CD8-positive, alpha-beta memory T cell (primary cell): ENCODE results near the gene UBASH3B. TPM values are rescaled to one million over a fixed set of nuclear protein-coding genes. Genes with fewer than 3 reads are reported as not detected.
"Not testable (repeated sequence)": the region's sequence is repeated elsewhere in the genome, so short reads cannot be mapped to it uniquely, and the experiment has no call there.

Experiments used
- CTCF ChIA-PET: fragments of 350-600 bp; sonication (Branson Sonifier 250); formaldehyde crosslinking; loops from one replicate; lab custom pipeline; 2021; ENCODE audit warnings: antibody characterized with exemption; lab: Charles Lee
- POLR2A ChIA-PET: fragments of 350-600 bp; sonication (Branson Sonifier 250); formaldehyde crosslinking; loops from one replicate; lab custom pipeline; 2021; ENCODE audit warnings: antibody characterized with exemption; lab: Charles Lee
- DNase-seq, 5 donors: peaks; one replicate each; pipeline versions ENCODE4 v3.0.0 to v3.0.0-alpha.2; 2020 to 2022; ENCODE audit warnings: mixed read lengths in 1 of 5
- H3K27ac ChIP-seq: one replicate; pipeline ENCODE4 v1.7.0; 2013; ENCODE audit warnings: low read depth, mild to moderate bottlenecking, low read length, moderate library complexity
- H3K27me3 ChIP-seq: 2 replicates; pipeline ENCODE4 v1.7.0; 2013; ENCODE audit warnings: low read length, mild to moderate bottlenecking; ENCODE audit not compliant: insufficient read depth, poor library complexity, severe bottlenecking
- H3K36me3 ChIP-seq: 2 replicates; pipeline ENCODE4 v1.7.0; 2013; ENCODE audit warnings: mild to moderate bottlenecking, low read length, moderate library complexity; ENCODE audit not compliant: insufficient read depth
- H3K4me1 ChIP-seq: 2 replicates; pipeline ENCODE4 v1.7.0; 2013; ENCODE audit warnings: mild to moderate bottlenecking, low read length, moderate library complexity; ENCODE audit not compliant: insufficient read depth
- H3K4me3 ChIP-seq: 2 replicates; pipeline ENCODE4 v1.7.0; 2013; ENCODE audit warnings: mild to moderate bottlenecking, low read length
- H3K9me3 ChIP-seq: 2 replicates; pipeline ENCODE4 v1.7.0; 2013; ENCODE audit warnings: mild to moderate bottlenecking, low read length
- H3K27ac Mint-ChIP-seq, 8 donors: one replicate each; pipeline ENCODE4 v1.8.0; 2020 to 2021; ENCODE audit warnings: mixed read lengths in 8 of 8, mild to moderate bottlenecking in 6 of 8, inconsistent platforms in 3 of 8, moderate library complexity in 3 of 8
- H3K27me3 Mint-ChIP-seq, 2 donors: one replicate each; pipeline ENCODE4 v1.8.0; 2020 to 2021; ENCODE audit warnings: mixed read lengths in 2 of 2, mild to moderate bottlenecking in 1 of 2, moderate library complexity in 1 of 2
- H3K36me3 Mint-ChIP-seq, 3 donors: one replicate each; pipeline ENCODE4 v1.8.0; 2020 to 2021; ENCODE audit warnings: mixed read lengths in 3 of 3, inconsistent platforms in 1 of 3, mild to moderate bottlenecking in 1 of 3
- H3K4me1 Mint-ChIP-seq, 3 donors: one replicate each; pipeline ENCODE4 v1.8.0; 2020 to 2021; ENCODE audit warnings: mixed read lengths in 3 of 3, inconsistent platforms in 1 of 3, mild to moderate bottlenecking in 1 of 3
- H3K4me3 Mint-ChIP-seq, 7 donors: one replicate each; pipeline ENCODE4 v1.8.0; 2020 to 2021; ENCODE audit warnings: mixed read lengths in 7 of 7, mild to moderate bottlenecking in 6 of 7, moderate library complexity in 4 of 7, inconsistent platforms in 2 of 7
- H3K9me3 Mint-ChIP-seq, 5 donors: one replicate each; pipeline ENCODE4 v1.8.0; 2020 to 2022; ENCODE audit warnings: mixed read lengths in 5 of 5, mild to moderate bottlenecking in 3 of 5, moderate library complexity in 2 of 5, inconsistent platforms in 1 of 5
- polyA plus RNA-seq: library from polyadenylated mRNA; unstranded; fragments of 300-500 nt; fragmentation: Illumina TruSeq; gene quantifications from one replicate; pipeline ENCODE4 v1.2.3, GENCODE V29; 2021
- total RNA-seq, 2 experiments: library from RNA; stranded (reverse); gene quantifications; one replicate each; pipeline ENCODE4 v1.2.3, GENCODE V29; 2021

The UBASH3B gene
- total and polyA plus RNA-seq, 3 experiments from 2014 or later, result 12.0 to 36.4 (median 34.6) TPM

- no peak overlapping the region for H3K27ac ChIP-seq
- no peaks in the 10 kb centered on the region for H3K27me3 Mint-ChIP-seq
- no peak overlapping the region for H3K4me3 Mint-ChIP-seq
- H3K9me3 Mint-ChIP-seq, result peaks cover 0 to 9% (median 5%) of the 10 kb centered on the region in 5 donors
- CTCF ChIA-PET, result interaction anchor here (0.7 to 13.8 kb wide), 8 partner anchors 16 to 206 kb away, joined by 3 to 116 read pairs (median 3); partner anchors contain the start of gene CRTAM
- peak overlapping the region in 3 of 8 donors; percentile 23 to 90 (median 26) for H3K27ac Mint-ChIP-seq
- no peaks in the 10 kb centered on the region for H3K36me3 ChIP-seq
- peaks cover 5% of the 10 kb centered on the region for H3K4me1 ChIP-seq
- peaks cover 6% of the 10 kb centered on the region for H3K9me3 ChIP-seq
- H3K27me3 ChIP-seq, result no peaks in the 10 kb centered on the region
- no peak for DNase-seq
- peaks cover 26 to 29% (median 28%) of the 10 kb centered on the region in 3 donors for H3K4me1 Mint-ChIP-seq
- peaks cover 3 to 17% (median 6%) of the 10 kb centered on the region in 3 donors for H3K36me3 Mint-ChIP-seq
- POLR2A ChIA-PET, result no interaction called here
- no peak overlapping the region for H3K4me3 ChIP-seq
Observed at GRCh38 chr11:122816761-122817520, 161.4 kb downstream of the UBASH3B start.

- POLR2A ChIA-PET, result no interaction called here
- CTCF ChIA-PET, result interaction anchor here (1.2 to 13.8 kb wide), 5 partner anchors 16 to 203 kb away, joined by 4 to 116 read pairs (median 5); partner anchors contain the start of gene CRTAM
- Mint-ChIP-seq H3K9me3 (peaks cover 0 to 9% (median 5%) of the 10 kb centered on the region in 5 donors), H3K4me3 (no peak overlapping the region), H3K27ac (no peak overlapping the region), H3K36me3 (peaks cover 2 to 26% (median 6%) of the 10 kb centered on the region in 3 donors), H3K4me1 (peaks cover 14 to 15% (median 15%) of the 10 kb centered on the region in 3 donors), H3K27me3 (peaks cover 0 to 5% of the 10 kb centered on the region in 2 donors)
- H3K27ac ChIP-seq, result no peak overlapping the region
- DNase-seq, result no peak
- H3K36me3 ChIP-seq, result no peaks in the 10 kb centered on the region
- H3K27me3 ChIP-seq, result no peaks in the 10 kb centered on the region
- H3K9me3 ChIP-seq, result peaks cover 6% of the 10 kb centered on the region
- no peaks in the 10 kb centered on the region for H3K4me1 ChIP-seq
- no peak overlapping the region for H3K4me3 ChIP-seq
Observed at GRCh38 chr11:122820158-122820557, 164.6 kb downstream of the UBASH3B start.

- Mint-ChIP-seq H3K27me3 (peaks cover 2 to 10% of the 10 kb centered on the region in 2 donors), H3K4me1 (peaks cover 14 to 15% (median 15%) of the 10 kb centered on the region in 3 donors), H3K27ac (peak overlapping the region in 2 of 8 donors; percentile 26 to 65), H3K4me3 (no peak overlapping the region), H3K36me3 (peaks cover 2 to 26% (median 6%) of the 10 kb centered on the region in 3 donors), H3K9me3 (peaks cover 0 to 9% (median 5%) of the 10 kb centered on the region in 5 donors)
- Histone ChIP-seq H3K27ac (no peak overlapping the region), H3K4me3 (no peak overlapping the region), H3K9me3 (peaks cover 6% of the 10 kb centered on the region), H3K4me1 (no peaks in the 10 kb centered on the region), H3K36me3 (no peaks in the 10 kb centered on the region), H3K27me3 (no peaks in the 10 kb centered on the region)
- DNase-seq, result no peak
- CTCF ChIA-PET, result interaction anchor here (0.6 to 13.8 kb wide), 9 partner anchors 13 to 202 kb away, joined by 3 to 116 read pairs (median 4); partner anchors contain the start of gene CRTAM
- POLR2A ChIA-PET, result interaction anchor here (0.6 to 0.9 kb wide), 2 partner anchors 17 to 79 kb away, joined by 3 to 4 read pairs; partner anchors contain the start of gene CRTAM
Observed at GRCh38 chr11:122821169-122821568, 165.6 kb downstream of the UBASH3B start.

- Histone ChIP-seq H3K36me3 (no peaks in the 10 kb centered on the region), H3K4me1 (no peaks in the 10 kb centered on the region), H3K4me3 (no peak overlapping the region), H3K9me3 (peaks cover 6% of the 10 kb centered on the region), H3K27me3 (no peaks in the 10 kb centered on the region), H3K27ac (no peak overlapping the region)
- CTCF ChIA-PET, result interaction anchor here (1.8 to 13.8 kb wide), 3 partner anchors 12 to 201 kb away, joined by 5 to 116 read pairs (median 10); no protein-coding TSS in a partner anchor
- no peak for DNase-seq
- H3K9me3 Mint-ChIP-seq, result peaks cover 0 to 9% (median 3%) of the 10 kb centered on the region in 5 donors
- H3K4me1 Mint-ChIP-seq, result peaks cover 9 to 15% (median 15%) of the 10 kb centered on the region in 3 donors
- peaks cover 2 to 10% of the 10 kb centered on the region in 2 donors for H3K27me3 Mint-ChIP-seq
- H3K4me3 Mint-ChIP-seq, result no peak overlapping the region
- POLR2A ChIA-PET, result no interaction called here
- peaks cover 2 to 26% (median 6%) of the 10 kb centered on the region in 3 donors for H3K36me3 Mint-ChIP-seq
- H3K27ac Mint-ChIP-seq, result peak overlapping the region in 2 of 8 donors; percentile 38 to 41
Observed at GRCh38 chr11:122822241-122822640, 166.7 kb downstream of the UBASH3B start.

GRCh38 chr11:122823564-122823963, 168.0 kb downstream of the UBASH3B start:
- Histone ChIP-seq H3K9me3 (peaks cover 6% of the 10 kb centered on the region), H3K36me3 (no peaks in the 10 kb centered on the region), H3K4me1 (no peaks in the 10 kb centered on the region), H3K4me3 (no peak overlapping the region), H3K27me3 (no peaks in the 10 kb centered on the region), H3K27ac (no peak overlapping the region)
- ChIA-PET CTCF (interaction anchor here (1.4 to 13.8 kb wide), 2 partner anchors 13 to 29 kb away, joined by 3 to 116 read pairs; no protein-coding TSS in a partner anchor), POLR2A (no interaction called here)
- peaks cover 0 to 9% (median 3%) of the 10 kb centered on the region in 5 donors for H3K9me3 Mint-ChIP-seq
- H3K4me3 Mint-ChIP-seq, result no peak overlapping the region
- H3K27ac Mint-ChIP-seq, result no peak overlapping the region
- H3K4me1 Mint-ChIP-seq, result peaks cover 9 to 15% (median 15%) of the 10 kb centered on the region in 3 donors
- H3K36me3 Mint-ChIP-seq, result peaks cover 2 to 23% (median 3%) of the 10 kb centered on the region in 3 donors
- H3K27me3 Mint-ChIP-seq, result peaks cover 2 to 10% of the 10 kb centered on the region in 2 donors
- no peak for DNase-seq

GRCh38 chr11:122829371-122829770, 173.8 kb downstream of the UBASH3B start:
- H3K27ac ChIP-seq, result not testable (repeated sequence)

GRCh38 chr11:122832297-122832696, 176.8 kb downstream of the UBASH3B start:
- H3K4me1 ChIP-seq, H3K9me3 Mint-ChIP-seq, H3K36me3 Mint-ChIP-seq, H3K4me3 ChIP-seq, H3K27ac ChIP-seq, H3K27me3 Mint-ChIP-seq, H3K36me3 ChIP-seq, H3K9me3 ChIP-seq, DNase-seq, H3K27me3 ChIP-seq: not testable (repeated sequence)
- Mint-ChIP-seq H3K4me1 (peaks cover 39 to 47% (median 41%) of the 10 kb centered on the region in 3 donors), H3K4me3 (peak overlapping the region in 5 of 7 donors; percentile 5 to 56 (median 32)), H3K27ac (peak overlapping the region in 7 of 8 donors; percentile 32 to 85 (median 50))
- POLR2A ChIA-PET, result interaction anchor here (1.2 to 3.5 kb wide), 2 partner anchors 11 to 20 kb away, joined by 4 to 23 read pairs; no protein-coding TSS in a partner anchor
- CTCF ChIA-PET, result interaction anchor here (1.2 to 5.2 kb wide), 8 partner anchors 12 to 191 kb away, joined by 3 to 75 read pairs (median 6); no protein-coding TSS in a partner anchor

More at GRCh38 chr11:122829371-122829770, 173.8 kb downstream of the UBASH3B start:
- H3K4me1 ChIP-seq, DNase-seq, POLR2A ChIA-PET, H3K9me3 Mint-ChIP-seq, CTCF ChIA-PET, H3K27ac Mint-ChIP-seq, H3K36me3 ChIP-seq, H3K4me3 Mint-ChIP-seq, H3K4me3 ChIP-seq, H3K27me3 Mint-ChIP-seq, H3K36me3 Mint-ChIP-seq, H3K9me3 ChIP-seq, H3K27me3 ChIP-seq: not testable (repeated sequence)
- peaks cover 21 to 25% (median 24%) of the 10 kb centered on the region in 3 donors for H3K4me1 Mint-ChIP-seq
